A673 (cell line): Measurements from ENCODE around the gene TTC28.
"Not testable (repeated sequence)": the region's sequence is repeated elsewhere in the genome, so short reads cannot be mapped to it uniquely, and the experiment has no call there.

ENCODE experiments used
- CTCF ChIP-seq: fragments of 300-800, 200-600 bp; sonication (generic); conservative IDR thresholded peaks from 2 replicates; pipeline ENCODE4 v1.5.1; 2017; ENCODE audit warnings: low read depth, mild to moderate bottlenecking, antibody characterized with exemption, low read length, moderate library complexity, mixed read lengths
- EZH2 ChIP-seq: fragments of 200-600 bp; sonication (generic); IDR thresholded peaks from 2 replicates; pipeline ENCODE4 v1.6.1; 2017; ENCODE audit warnings: borderline replicate concordance, low read depth, mild to moderate bottlenecking, mixed read lengths, antibody characterized with exemption, low read length; ENCODE audit not compliant: poor library complexity, severe bottlenecking

GRCh38 chr22:28491289-28491688 is 188.4 kb downstream of the TTC28 start:
- not testable (repeated sequence) for TF ChIP-seq CTCF, EZH2
